ENCODE measurements around the gene SETD5.
A peak's percentile ranks its signal among the peaks of the same experiment; 100 is the strongest.

Gene SETD5

DNA sequence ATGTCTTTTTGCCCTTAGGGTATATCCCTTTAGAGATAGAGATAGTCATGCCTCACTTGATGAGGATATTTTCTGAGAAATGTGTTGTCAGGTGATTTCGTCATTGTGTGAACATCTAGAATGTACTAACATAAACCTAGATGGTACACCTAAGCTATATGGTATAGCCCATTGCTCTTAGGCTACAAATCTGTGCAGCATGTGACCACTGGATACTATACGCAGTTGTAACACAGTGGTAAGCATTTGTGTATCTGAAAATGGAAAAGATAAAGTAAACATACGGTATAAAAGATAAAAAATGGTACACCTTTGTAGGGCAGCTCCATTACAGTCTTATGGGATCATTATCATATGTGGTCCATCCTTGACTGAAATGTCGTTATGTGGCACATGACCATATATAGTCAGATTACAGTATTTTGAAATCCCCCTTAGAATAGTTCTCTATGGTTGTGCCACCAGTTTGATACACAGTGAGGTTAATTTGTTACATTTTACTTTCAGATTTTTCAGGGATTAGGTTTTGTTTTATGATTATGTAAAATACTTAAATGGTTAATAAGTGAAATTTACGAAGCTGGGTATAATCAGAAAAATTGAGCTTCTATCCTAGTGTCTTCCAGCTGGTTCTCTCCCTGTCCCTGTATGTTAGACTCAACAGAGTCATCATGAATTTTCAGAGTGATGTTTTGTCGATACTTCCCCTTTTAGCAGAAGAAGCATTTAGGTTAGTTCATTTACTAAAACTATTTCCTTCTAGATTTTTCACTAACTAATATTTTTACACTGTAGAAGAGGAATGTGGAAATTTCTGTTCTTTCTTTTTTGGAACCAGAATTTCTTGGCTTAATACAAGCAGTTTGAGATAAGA is 12.8 kb downstream of the SETD5 start:
- DNase-seq: no peak

DNA sequence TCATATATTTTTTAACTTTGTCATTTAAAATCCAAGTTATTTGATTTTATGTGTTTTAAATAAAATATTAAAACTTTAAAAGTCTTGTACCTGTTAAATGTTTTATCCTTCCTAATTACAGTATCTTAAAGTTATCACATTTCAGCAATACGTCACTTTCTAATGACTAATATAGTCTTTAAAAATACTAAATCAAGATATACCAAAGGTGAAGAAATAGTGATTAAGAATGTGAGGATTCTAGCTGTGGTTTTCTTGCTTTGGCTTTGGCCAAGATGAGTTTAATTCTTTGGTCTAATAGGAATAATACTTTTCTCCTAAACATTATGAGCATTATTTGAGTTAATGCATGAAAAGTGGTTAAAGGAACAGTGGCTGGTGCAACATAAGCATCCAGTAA is 13.9 kb downstream of the SETD5 start:
- no peak for DNase-seq

DNA sequence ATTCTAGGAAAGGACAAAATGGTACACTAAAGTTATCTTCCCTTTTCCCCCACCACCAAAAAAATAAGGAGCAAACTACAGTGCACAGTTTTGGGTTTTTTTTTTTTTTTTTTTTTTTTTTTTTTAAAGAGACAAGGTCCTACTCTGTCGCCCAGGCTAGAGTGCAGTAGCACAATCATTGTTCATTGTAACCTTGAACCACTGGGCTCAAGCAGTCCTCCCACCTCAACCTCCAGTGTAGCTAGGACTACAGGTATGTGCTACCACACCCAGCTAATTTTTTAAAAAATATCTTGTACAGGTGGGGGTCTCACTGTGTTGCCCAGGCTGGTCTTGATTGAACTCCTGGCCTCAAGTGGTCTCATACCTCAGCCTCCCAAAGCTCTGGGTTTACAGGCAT is 14.9 kb downstream of the SETD5 start:
- no peak for DNase-seq

DNA sequence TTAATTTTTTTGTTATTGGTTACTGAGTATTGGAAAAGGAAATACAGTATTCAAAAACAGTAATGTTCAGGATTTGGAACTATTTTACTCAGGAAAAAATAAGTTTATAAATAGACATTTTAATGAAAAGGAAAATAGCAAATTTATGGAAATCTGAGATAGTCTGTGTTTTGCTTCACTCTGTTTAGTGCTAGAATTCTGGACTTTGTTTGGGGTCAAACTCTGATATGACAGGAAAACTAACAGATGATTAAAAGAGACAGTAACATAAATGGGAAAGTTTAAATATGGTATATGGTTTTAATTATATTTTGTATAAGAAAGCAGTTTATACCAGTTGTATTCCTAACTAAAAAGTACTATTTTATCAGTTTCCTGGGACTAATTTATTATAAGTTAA is 17.4 kb downstream of the SETD5 start:
- no peak for DNase-seq

DNA sequence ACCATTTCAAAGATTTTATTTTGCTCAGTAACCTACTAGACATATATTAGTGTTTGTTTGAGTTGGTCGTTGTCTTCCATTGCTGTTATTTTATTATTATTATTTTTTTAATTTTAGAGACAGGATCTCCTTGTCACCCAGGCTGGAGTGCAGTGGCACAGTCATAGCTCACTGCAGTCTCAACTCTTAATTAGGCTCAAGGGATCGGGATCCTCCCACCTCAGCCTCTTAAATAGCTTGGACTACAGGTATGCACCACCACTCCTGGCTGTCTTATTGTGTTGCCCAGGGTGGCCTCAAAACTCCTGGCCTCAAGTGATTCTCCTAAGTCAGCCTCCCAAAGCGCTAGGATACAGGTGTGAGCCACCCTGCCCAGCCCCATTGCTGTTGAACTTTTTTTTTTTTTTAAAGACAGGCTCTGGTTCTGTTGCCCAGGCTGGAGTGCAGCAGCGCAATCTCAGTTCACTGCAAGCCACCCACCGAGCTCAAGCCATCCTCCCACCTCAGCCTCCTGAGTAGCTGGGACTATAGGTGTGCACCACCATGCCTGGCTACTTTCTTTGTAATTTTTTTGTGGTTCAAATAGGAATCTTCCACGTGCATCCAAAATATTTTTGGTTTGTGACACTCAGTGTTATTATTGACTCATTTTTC is 18.2 kb downstream of the SETD5 start:
- no peak for DNase-seq

- DNase-seq: no peak
Measured at GRCh38 chr3:9416139-9416780, 18.8 kb downstream of the SETD5 start.

- no peak for DNase-seq
Measured at GRCh38 chr3:9420850-9421549, 23.6 kb downstream of the SETD5 start.

DNA sequence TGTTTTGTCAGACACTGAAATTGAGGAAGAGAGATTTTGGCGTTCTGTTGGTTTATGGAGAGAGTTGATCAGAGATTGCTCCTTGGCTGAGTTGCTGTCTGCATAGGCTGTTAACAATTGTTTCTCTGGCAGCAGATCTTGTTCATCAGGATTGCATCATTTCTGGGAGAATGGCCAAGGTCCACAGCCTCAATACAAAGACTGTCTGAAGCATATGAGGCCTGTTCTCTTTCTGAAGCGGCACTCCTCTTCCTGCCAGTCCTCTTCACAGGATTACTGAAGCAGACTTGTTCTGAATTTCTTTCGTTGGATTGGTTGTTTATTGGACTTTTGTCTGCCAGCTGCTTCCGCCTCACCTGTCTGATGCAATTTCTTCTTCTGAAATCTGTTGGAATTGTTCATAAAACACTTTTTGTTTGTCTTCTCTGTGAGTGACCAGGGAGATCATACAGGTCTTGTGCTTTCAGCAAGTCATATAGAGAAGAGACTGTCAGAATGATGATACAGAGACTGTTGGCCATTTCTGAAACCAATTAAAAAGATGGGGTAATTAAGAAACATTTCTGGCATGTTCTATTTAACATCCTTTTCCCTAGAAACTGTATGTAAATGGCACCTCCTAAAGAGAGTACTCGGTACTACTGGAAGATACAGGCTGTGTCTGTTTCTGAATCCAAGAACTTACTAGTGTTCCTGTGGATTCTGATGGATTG is 25.5 kb downstream of the SETD5 start:
- DNase-seq: peak; percentile 3

GRCh38 chr3:9428411-9428810 is 31.0 kb downstream of the SETD5 start:
- DNase-seq: no peak

GRCh38 chr3:9430733-9431132 is 33.3 kb downstream of the SETD5 start:
- DNase-seq: no peak

DNA sequence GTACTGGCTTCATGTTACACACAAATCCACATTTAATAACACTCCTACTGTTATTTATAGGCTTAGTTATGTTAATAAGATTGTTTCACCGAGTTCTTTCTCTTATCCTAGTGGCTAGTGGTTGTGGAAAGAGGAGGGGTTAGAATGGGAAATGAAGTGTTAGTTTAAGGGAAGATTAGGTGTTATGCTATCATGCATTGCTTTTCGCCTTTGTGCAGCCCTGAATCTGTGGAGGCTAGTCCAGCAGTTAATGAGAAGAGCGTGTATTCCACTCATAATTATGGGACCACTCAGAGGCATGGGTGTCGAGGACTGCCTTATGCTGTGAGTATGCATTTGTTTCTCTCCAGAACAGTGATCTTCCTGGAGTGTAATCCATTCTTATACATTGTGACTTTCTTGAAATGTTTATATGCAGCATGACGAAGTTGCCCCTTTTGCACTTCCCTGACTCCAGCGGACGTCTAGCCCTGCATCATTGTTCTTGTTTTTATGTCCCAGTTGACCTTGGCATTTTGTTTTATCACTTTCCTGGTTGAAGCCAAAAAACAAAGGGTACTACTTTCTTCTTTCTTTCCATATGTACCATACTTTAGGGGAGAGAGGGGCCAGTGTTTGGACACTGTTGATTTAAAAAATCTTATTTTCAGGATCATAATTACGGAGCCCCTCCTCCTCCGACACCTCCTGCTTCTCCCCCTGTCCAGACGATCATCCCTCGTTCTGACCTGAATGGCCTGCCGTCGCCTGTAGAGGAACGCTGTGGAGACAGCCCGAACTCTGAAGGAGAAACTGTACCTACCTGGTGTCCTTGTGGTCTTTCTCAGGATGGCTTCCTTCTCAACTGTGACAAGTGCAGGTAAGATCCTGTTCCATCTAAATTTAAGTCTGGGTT is 36.5 kb downstream of the SETD5 start:
- DNase-seq: no peak

DNA sequence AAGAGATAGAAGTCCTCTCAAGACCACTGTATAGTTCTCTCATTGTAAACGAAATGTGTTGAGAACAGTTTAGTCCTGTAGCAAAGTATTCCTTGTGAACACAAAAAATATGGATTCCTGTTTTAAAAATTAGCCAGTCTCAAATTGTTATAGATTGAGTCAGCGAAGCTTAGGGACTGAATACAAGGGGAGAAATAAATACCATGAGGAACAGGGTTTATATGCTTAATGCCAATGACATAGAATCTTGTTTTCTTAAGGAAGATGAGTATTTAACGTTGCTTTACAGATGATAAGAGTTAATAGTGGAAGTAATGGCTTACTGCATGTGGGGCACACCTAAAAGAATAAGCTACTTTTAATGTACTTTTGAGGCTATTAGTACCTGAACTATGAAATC is 37.9 kb downstream of the SETD5 start:
- DNase-seq: no peak

DNA sequence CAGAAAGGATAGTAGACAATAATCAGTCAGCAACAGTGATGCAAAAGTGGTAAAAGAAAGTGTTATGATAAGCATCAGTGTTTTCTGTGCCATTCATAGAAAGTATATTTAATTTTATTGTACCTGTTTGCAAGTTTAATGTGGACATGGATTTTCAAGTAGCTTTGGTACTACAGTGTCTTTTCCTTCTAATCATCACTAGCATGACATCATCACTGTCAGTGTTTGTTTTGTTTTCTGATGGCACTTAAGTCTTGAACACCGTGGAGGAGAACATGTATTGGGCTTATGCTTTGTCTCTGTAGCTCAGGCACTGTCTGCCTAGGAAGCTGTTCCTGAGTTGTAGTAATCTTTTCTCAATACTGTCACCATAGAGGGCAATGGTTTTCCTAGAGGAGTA is 41.9 kb downstream of the SETD5 start:
- no peak for DNase-seq

GRCh38 chr3:9441501-9442221 is 44.2 kb downstream of the SETD5 start:
- no peak for DNase-seq

DNA sequence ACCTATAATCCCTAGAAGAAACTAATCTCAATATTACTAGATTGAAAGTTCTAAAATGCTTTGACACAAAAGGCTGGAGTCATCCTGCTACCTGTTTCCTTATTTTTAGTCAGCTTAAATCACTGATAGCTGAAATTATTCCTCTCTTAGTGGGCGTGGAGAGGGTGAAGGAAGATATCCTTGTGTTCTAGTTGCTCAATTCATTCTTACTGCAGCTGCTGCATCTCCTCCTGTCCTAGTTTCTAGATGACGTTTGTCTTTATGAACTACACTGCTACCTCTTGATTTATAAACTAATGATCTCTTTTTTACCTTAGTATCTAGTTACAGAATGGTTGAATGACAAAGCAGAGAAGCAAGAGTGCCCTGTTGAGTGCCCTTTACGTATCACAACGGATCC is 50.7 kb downstream of the SETD5 start:
- DNase-seq: no peak

- DNase-seq: no peak
Measured at GRCh38 chr3:9448643-9449042, 51.2 kb downstream of the SETD5 start.

GRCh38 chr3:9450126-9450525 is 52.7 kb downstream of the SETD5 start:
- no peak for DNase-seq

GRCh38 chr3:9450991-9451390 is 53.6 kb downstream of the SETD5 start:
- DNase-seq: no peak

DNA sequence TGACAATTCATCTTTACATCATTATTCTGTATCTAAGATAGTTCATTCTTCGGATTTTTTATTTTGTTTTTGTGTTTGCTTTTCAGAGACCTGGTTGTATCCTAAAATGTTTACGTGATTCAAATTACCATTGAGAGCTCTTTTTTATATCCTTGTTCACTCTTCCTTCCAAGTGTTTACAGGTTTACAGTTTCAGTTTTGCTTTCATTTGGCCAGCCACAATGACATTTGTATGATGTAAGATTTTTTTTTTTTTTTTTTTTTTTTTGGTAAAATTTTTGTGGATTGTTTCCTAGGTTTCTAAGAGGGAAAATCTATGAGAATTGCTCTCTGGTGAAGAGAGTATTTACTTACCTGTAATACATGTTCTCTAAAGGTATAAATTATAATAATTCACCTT is 55.0 kb downstream of the SETD5 start:
- DNase-seq: no peak

GRCh38 chr3:9455596-9456131 is 58.2 kb downstream of the SETD5 start:
- no peak for DNase-seq

DNA sequence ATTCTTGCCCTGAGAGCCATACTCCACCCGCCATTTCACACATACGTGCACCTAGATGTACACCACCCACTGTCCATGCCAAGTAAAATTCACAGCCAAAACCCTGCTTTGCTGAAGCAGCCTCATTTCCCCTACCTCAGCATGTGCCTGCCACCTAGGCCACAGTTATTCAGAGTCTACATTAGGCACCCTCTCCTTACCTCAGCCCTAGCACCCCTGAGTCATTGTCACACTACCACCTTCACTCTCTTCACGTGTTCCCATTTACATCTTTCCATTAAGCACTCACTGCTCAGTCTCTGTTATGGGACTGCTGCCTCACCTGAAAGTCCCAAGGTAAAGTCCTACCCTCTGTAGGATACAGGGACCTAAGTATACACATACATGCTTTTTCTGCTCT is 70.0 kb downstream of the SETD5 start:
- DNase-seq: no peak
